H1 (cell line): ENCODE data around the gene FGFRL1. TPM values are rescaled to one million over a fixed set of nuclear protein-coding genes. Genes with fewer than 3 reads are reported as not detected.

Experiments used
- CTCF ChIA-PET: fragments of 300-600 bp; sonication (Branson Sonifier 250); formaldehyde crosslinking; loops from one replicate; lab custom pipeline; 2021; ENCODE audit not compliant: partially characterized antibody; lab: Charles Lee
- POLR2A ChIA-PET: fragments of 300-600 bp; sonication (Branson Sonifier 250); formaldehyde crosslinking; loops from one replicate; lab custom pipeline; 2021; ENCODE audit warnings: inconsistent platforms; ENCODE audit not compliant: partially characterized antibody; lab: Charles Lee
- DNase-seq, 2 experiments: peaks; one replicate each; pipeline versions ENCODE4 v3.0.0 to v3.0.0-alpha.2; 2010 to 2022; ENCODE audit warnings: low spot score in 2 of 2, low read depth in 1 of 2, mixed read lengths in 1 of 2
- FAIRE-seq: peaks from 2 replicates; lab custom pipeline; 2011; peaks lifted over from hg19 to GRCh38; lab: Jason Lieb, UNC
- H2AFZ ChIP-seq: 2 replicates; pipeline ENCODE4 v1.8.1; 2012; ENCODE audit warnings: low read length, inconsistent platforms
- H2AK5ac ChIP-seq: 2 replicates; pipeline ENCODE4 v1.6.1; 2013; ENCODE audit warnings: low read depth, low read length
- H2BK120ac ChIP-seq: replicated peaks from 2 replicates; pipeline ENCODE3; 2013; ENCODE audit warnings: low read depth, low read length, inconsistent platforms
- H2BK12ac ChIP-seq: 2 replicates; pipeline ENCODE4 v1.6.1; 2013; ENCODE audit warnings: low read depth, low read length
- H2BK15ac ChIP-seq: 2 replicates; pipeline ENCODE4 v1.6.1; 2013; ENCODE audit warnings: low read length
- H2BK20ac ChIP-seq: 2 replicates; pipeline ENCODE4 v1.6.1; 2013; ENCODE audit warnings: low read length
- H2BK5ac ChIP-seq: 2 replicates; pipeline ENCODE4 v1.6.1; 2013; ENCODE audit warnings: low read depth, low read length
- H3K14ac ChIP-seq: 2 replicates; pipeline ENCODE4 v1.6.1; 2013; ENCODE audit warnings: inconsistent platforms; ENCODE audit not compliant: insufficient read length
- H3K18ac ChIP-seq: 2 replicates; pipeline ENCODE4 v1.6.1; 2013; ENCODE audit warnings: low read length; ENCODE audit errors: extremely low read depth
- H3K23ac ChIP-seq: 2 replicates; pipeline ENCODE4 v1.6.1; 2013; ENCODE audit warnings: inconsistent platforms; ENCODE audit not compliant: insufficient read length
- H3K23me2 ChIP-seq: 2 replicates; pipeline ENCODE4 v1.6.1; 2013; ENCODE audit warnings: low read depth, low read length
- H3K27ac ChIP-seq: 2 replicates; pipeline ENCODE4 v1.6.1; 2011; ENCODE audit warnings: low read depth, low read length, inconsistent platforms
- H3K27me3 ChIP-seq, 4 experiments: replicated peaks in 1 of 4; 1 replicate in 1 of 4; 2 replicates in 3 of 4; pipeline versions ENCODE4 v1.6.1 to v1.8.1; 2011 to 2013; ENCODE audit warnings: low read length in 3 of 4, mild to moderate bottlenecking in 3 of 4, inconsistent platforms in 2 of 4, mixed read lengths in 2 of 4, moderate library complexity in 1 of 4; ENCODE audit not compliant: control insufficient read depth in 3 of 4, insufficient read depth in 3 of 4; ENCODE audit errors: extremely low read depth in 1 of 4
- H3K36me3 ChIP-seq, 4 experiments: 2 replicates each; pipeline versions ENCODE4 v1.6.1 to v1.8.1; 2011 to 2013; ENCODE audit warnings: mild to moderate bottlenecking in 4 of 4, low read length in 3 of 4, moderate library complexity in 2 of 4, control low read depth in 1 of 4, inconsistent platforms in 1 of 4; ENCODE audit not compliant: insufficient read depth in 4 of 4, control insufficient read depth in 2 of 4
- H3K4ac ChIP-seq: replicated peaks from 2 replicates; pipeline ENCODE3; 2013; ENCODE audit warnings: low read length, low read depth, mixed read lengths, inconsistent platforms; ENCODE audit not compliant: insufficient read length
- H3K4me1 ChIP-seq, 4 experiments: replicated peaks in 1 of 4; 1 replicate in 1 of 4; 2 replicates in 3 of 4; pipeline versions ENCODE4 v1.6.1 to v1.8.1; 2011 to 2013; ENCODE audit warnings: low read length in 3 of 4, inconsistent platforms in 2 of 4, mixed read lengths in 1 of 4; ENCODE audit not compliant: insufficient read depth in 4 of 4, control insufficient read depth in 3 of 4
- H3K4me2 ChIP-seq, 2 experiments: 2 replicates each; pipeline versions ENCODE4 v1.6.1 to v1.8.1; 2011 to 2013; ENCODE audit warnings: low read depth in 2 of 2, low read length in 2 of 2, control low read depth in 1 of 2, inconsistent platforms in 1 of 2, mild to moderate bottlenecking in 1 of 2; ENCODE audit not compliant: insufficient read depth in 1 of 2
- H3K4me3 ChIP-seq, 4 experiments: fragments of 200-600, 300-600 bp in 1 of 4; sonication (generic), shearing (Covaris generic), sonication (Bioruptor Twin) in 1 of 4; 2 replicates each; pipeline versions ENCODE4 v1.5.1 to v1.8.1; 2011 to 2016; ENCODE audit warnings: low read length in 4 of 4, low read depth in 3 of 4, control low read depth in 2 of 4, inconsistent platforms in 2 of 4, mild to moderate bottlenecking in 2 of 4, mixed read lengths in 1 of 4, moderate library complexity in 1 of 4; ENCODE audit not compliant: insufficient read depth in 2 of 4; ENCODE audit errors: extremely low read depth in 1 of 4
- H3K56ac ChIP-seq: replicated peaks from 2 replicates; pipeline ENCODE3; 2013; ENCODE audit warnings: low read depth, mild to moderate bottlenecking, mixed read lengths, low read length, inconsistent platforms; ENCODE audit not compliant: insufficient read length
- H3K79me1 ChIP-seq: 2 replicates; pipeline ENCODE4 v1.6.1; 2013; ENCODE audit warnings: low read depth, low read length, control low read depth
- H3K79me2 ChIP-seq, 2 experiments: 2 replicates each; pipeline versions ENCODE4 v1.6.1 to v1.8.1; 2012 to 2013; ENCODE audit warnings: low read length in 2 of 2, mild to moderate bottlenecking in 2 of 2, inconsistent platforms in 1 of 2; ENCODE audit not compliant: insufficient read depth in 2 of 2, control insufficient read depth in 1 of 2
- H3K9ac ChIP-seq, 4 experiments: replicated peaks in 1 of 4; 1 replicate in 1 of 4; 2 replicates in 3 of 4; pipeline versions ENCODE4 v1.6.1 to v1.8.1; 2011 to 2013; ENCODE audit warnings: low read depth in 3 of 4, low read length in 3 of 4, control low read depth in 2 of 4, mild to moderate bottlenecking in 2 of 4, moderate library complexity in 2 of 4, inconsistent platforms in 1 of 4; ENCODE audit errors: extremely low read depth in 1 of 4
- H3K9me3 ChIP-seq, 2 experiments: 2 replicates each; pipeline versions ENCODE4 v1.6.1 to v1.8.1; 2012 to 2013; ENCODE audit warnings: mild to moderate bottlenecking in 2 of 2, moderate library complexity in 2 of 2, control low read depth in 1 of 2, inconsistent platforms in 1 of 2, low read depth in 1 of 2, low read length in 1 of 2, mixed read lengths in 1 of 2; ENCODE audit not compliant: insufficient read depth in 2 of 2
- H4K20me1 ChIP-seq, 2 experiments: replicated peaks in 1 of 2; 2 replicates each; pipeline versions ENCODE3 to v1.8.1; 2011 to 2013; ENCODE audit warnings: inconsistent platforms in 2 of 2, low read length in 2 of 2, mild to moderate bottlenecking in 1 of 2; ENCODE audit not compliant: insufficient read depth in 2 of 2, control insufficient read depth in 1 of 2
- H4K5ac ChIP-seq: 2 replicates; pipeline ENCODE4 v1.6.1; 2013; ENCODE audit warnings: low read length, low read depth, mixed read lengths, inconsistent platforms; ENCODE audit not compliant: insufficient read length
- H4K8ac ChIP-seq: 2 replicates; pipeline ENCODE4 v1.8.0; 2013; ENCODE audit warnings: mild to moderate bottlenecking, moderate library complexity, low read length, inconsistent platforms; ENCODE audit not compliant: insufficient read depth; ENCODE audit errors: extremely low read depth
- H4K91ac ChIP-seq: replicated peaks from 2 replicates; pipeline ENCODE3; 2013; ENCODE audit warnings: low read length, mixed read lengths, inconsistent platforms; ENCODE audit not compliant: insufficient read length
- CHD2 ChIP-seq: IDR thresholded peaks from 2 replicates; pipeline ENCODE4 v1.6.1; 2012; ENCODE audit warnings: low read length, improper control_type of control experiment
- SIN3A ChIP-seq, 2 experiments: IDR thresholded peaks in 1 of 2; conservative IDR thresholded peaks in 1 of 2; 2 replicates each; pipeline ENCODE4 v1.6.1; 2011 to 2012; ENCODE audit warnings: low read length in 2 of 2, improper control_type of control experiment in 1 of 2, low read depth in 1 of 2, mild to moderate bottlenecking in 1 of 2
- WGBS, 2 experiments: shearing (Covaris generic) in 1 of 2; methylation state at CpG; one replicate each; pipeline versions ENCODE4 v1.1.6 to v1.1.7; 2013 to 2015; ENCODE audit warnings: low lambda C conversion rate in 2 of 2, mixed read lengths in 2 of 2, inconsistent platforms in 1 of 2, low coverage in 1 of 2, missing lambda C conversion rate in 1 of 2; ENCODE audit not compliant: insufficient replicate concordance in 2 of 2, insufficient coverage in 1 of 2, insufficient read length in 1 of 2; ENCODE audit errors: extremely low coverage in 1 of 2, missing lambda C conversion rate in 1 of 2; 5-methylcytosine and 5-hydroxymethylcytosine counted together
- polyA plus RNA-seq, 7 experiments: library from polyadenylated mRNA; depleted of rRNA in 3 of 7; stranded (reverse) in 5 of 7; unstranded in 2 of 7; fragments of >200 nt in 5 of 7; fragments of 200-250 nt in 2 of 7; gene quantifications; 1 replicate in 5 of 7; 2 replicates in 1 of 7; 4 replicates in 1 of 7; pipeline versions ENCODE4 v1.2.1 to v1.2.3, GENCODE V29; 2011 to 2013; ENCODE audit warnings: missing spikeins in 2 of 7, mixed read lengths in 2 of 7
- total RNA-seq: library from RNA; stranded (reverse); fragmentation: NEBNext Ultra II Directional; extraction: Animal tissue kit (Norgen Biotek cat#: 25700); gene quantifications from 2 replicates; pipeline ENCODE4 v1.2.1, GENCODE V29; 2021

FGFRL1 gene
- total and polyA plus RNA-seq, 2 of the 8 experiments (the other 6 are each of a cell fraction or from before 2014, with no cell fraction given): 18.9 to 34.6 TPM

DNA sequence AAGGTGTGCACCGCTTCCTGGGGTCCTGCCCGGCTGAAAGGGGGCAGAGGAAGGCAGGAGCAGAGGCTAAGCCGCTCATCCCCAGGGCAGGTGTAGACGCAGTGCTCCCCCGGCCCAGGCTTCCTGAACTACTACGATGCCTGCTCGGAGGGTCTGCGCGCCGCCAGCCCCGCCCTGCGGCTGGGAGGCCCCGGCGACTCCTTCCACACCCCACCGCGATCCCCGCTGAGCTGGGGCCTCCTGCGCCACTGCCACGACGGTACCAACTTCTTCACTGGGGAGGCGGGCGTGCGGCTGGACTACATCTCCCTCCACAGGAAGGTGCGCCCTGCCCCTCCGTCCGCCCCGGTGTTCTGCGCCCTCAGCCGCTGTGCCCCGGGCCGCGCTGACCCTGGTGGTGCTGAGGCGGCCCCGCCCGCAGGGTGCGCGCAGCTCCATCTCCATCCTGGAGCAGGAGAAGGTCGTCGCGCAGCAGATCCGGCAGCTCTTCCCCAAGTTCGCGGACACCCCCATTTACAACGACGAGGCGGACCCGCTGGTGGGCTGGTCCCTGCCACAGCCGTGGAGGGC lies 9.8 kb upstream of the FGFRL1 start:
- no peak overlapping the region for H4K8ac ChIP-seq
- H3K36me3 ChIP-seq: no peaks in the 10 kb centered on the region
- no peaks in the 10 kb centered on the region for H3K79me1 ChIP-seq
- no peak overlapping the region for H3K9ac ChIP-seq
- no peak overlapping the region for H2BK12ac ChIP-seq
- H3K9me3 ChIP-seq: no peaks in the 10 kb centered on the region
- no peak overlapping the region for H3K4ac ChIP-seq
- peaks cover 0 to 6% (median 4%) of the 10 kb centered on the region in 4 experiments; a peak in 5 of 7 replicates for H3K4me1 ChIP-seq
- H2BK120ac ChIP-seq: no peak overlapping the region
- ChIA-PET CTCF (interaction anchor here (0.9 to 1.9 kb wide), 2 partner anchors 15 to 747 kb away, joined by 3 to 5 read pairs; partner anchors contain the start of gene IDUA), POLR2A (interaction anchor here (1.3 kb wide), 1 partner anchor 32 kb away, joined by 3 read pairs; no protein-coding TSS in a partner anchor)
- no peak overlapping the region for H2BK20ac ChIP-seq
- H4K5ac ChIP-seq: no peak overlapping the region
- H4K20me1 ChIP-seq: peaks cover 2 to 19% of the 10 kb centered on the region in 2 experiments
- H3K23me2 ChIP-seq: peaks cover 12% of the 10 kb centered on the region; the same call in 1 of the 2 replicates
- no peak overlapping the region for H3K27ac ChIP-seq
- no peak overlapping the region for H3K14ac ChIP-seq
- H3K23ac ChIP-seq: no peak overlapping the region
- H2AK5ac ChIP-seq: peak overlapping the region; percentile 61; the same call in 1 of the 2 replicates
- peak overlapping the region; percentile 9 to 60 (median 32); a peak in 4 of 8 replicates for H3K4me3 ChIP-seq
- 53% methylated on average over 32 of the region's 48 CpGs; no CpG with 5 or more reads in 1 of the 2 experiments for WGBS, 2 experiments
- H3K4me2 ChIP-seq: peak overlapping the region; percentile 61 to 76
- H2AFZ ChIP-seq: no peak overlapping the region
- no peak overlapping the region for H2BK15ac ChIP-seq
- FAIRE-seq (no peak), DNase-seq (no peak)
- H3K56ac ChIP-seq: no peak overlapping the region
- H3K79me2 ChIP-seq: no peaks in the 10 kb centered on the region
- H3K27me3 ChIP-seq: peaks cover 55 to 88% (median 85%) of the 10 kb centered on the region in 4 experiments
- no peak overlapping the region for H2BK5ac ChIP-seq
- peak overlapping the region; percentile 48 for H3K18ac ChIP-seq
- no peak overlapping the region for H4K91ac ChIP-seq
- TF ChIP-seq SIN3A (conservative IDR thresholded peaks at IDR 0.05 in 1 of 2, IDR thresholded peaks at IDR 0.05 in 1 of 2; ENCODE audit: low read depth in 1 of 2, low read length in 2 of 2) (peak in 1 of 2 experiments; percentile 28; a peak in 1 of 4 replicates), CHD2 (no peak)
